ENCODE results near the gene EP300. TPM values are rescaled to one million over a fixed set of nuclear protein-coding genes. Genes with fewer than 3 reads are reported as not detected.

EP300 gene
- total and polyA plus RNA-seq, 4 donors, result 14.9 to 177 (median 44.4) TPM

DNA sequence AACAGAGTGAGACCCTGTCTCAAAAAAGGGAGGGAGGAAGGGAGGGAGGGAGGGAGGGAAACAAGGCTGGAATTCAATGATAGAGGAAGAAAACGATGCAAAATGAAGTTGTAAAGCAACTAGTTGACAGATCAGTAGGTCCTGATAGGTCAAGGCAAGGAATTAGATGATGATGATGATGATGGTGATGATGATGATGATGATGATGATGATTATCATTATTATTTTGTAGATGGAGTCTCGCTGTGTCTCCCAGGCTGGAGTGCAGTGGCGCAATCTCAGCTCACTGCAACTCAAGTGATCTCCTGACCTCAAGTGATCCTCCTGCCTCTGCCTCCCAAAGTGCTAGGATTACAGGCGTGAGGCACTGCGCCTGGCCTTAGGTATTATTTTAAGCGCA is 101.4 kb downstream of the EP300 start:
- Histone ChIP-seq H3K27me3 (ENCODE audit: control insufficient read depth in 3 of 3, insufficient read depth in 3 of 3, low read length in 2 of 3) (no peaks in the 10 kb centered on the region), H3K9ac (ENCODE audit: insufficient read depth in 1 of 2, low read length in 2 of 2) (no peak overlapping the region), H3K9me3 (ENCODE audit: control insufficient read depth in 4 of 4, insufficient read depth in 3 of 4, low read length in 3 of 4) (no peaks in the 10 kb centered on the region), H3K36me3 (ENCODE audit: control insufficient read depth in 4 of 4, insufficient read depth in 4 of 4, low read length in 4 of 4) (no peaks in the 10 kb centered on the region), H3K27ac (ENCODE audit: low read depth in 1 of 2, low read length in 1 of 2) (no peak overlapping the region), H3K4me3 (no peak overlapping the region), H3K4me1 (ENCODE audit: control insufficient read depth in 5 of 5, insufficient read depth in 5 of 5, low read length in 5 of 5) (peaks cover 0 to 3% (median 0%) of the 10 kb centered on the region in 5 donors)
- no peak for DNase-seq
- 74 to 89% methylated on average over 6 of the region's 6 CpGs for WGBS, 2 donors
- no peak for ATAC-seq (ENCODE audit: insufficient read depth, low FRiP score)
- TF ChIP-seq, protein P1, sequence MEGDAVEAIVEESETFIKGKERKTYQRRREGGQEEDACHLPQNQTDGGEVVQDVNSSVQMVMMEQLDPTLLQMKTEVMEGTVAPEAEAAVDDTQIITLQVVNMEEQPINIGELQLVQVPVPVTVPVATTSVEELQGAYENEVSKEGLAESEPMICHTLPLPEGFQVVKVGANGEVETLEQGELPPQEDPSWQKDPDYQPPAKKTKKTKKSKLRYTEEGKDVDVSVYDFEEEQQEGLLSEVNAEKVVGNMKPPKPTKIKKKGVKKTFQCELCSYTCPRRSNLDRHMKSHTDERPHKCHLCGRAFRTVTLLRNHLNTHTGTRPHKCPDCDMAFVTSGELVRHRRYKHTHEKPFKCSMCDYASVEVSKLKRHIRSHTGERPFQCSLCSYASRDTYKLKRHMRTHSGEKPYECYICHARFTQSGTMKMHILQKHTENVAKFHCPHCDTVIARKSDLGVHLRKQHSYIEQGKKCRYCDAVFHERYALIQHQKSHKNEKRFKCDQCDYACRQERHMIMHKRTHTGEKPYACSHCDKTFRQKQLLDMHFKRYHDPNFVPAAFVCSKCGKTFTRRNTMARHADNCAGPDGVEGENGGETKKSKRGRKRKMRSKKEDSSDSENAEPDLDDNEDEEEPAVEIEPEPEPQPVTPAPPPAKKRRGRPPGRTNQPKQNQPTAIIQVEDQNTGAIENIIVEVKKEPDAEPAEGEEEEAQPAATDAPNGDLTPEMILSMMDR (IDR thresholded peaks at IDR 0.05; ENCODE audit: control extremely low read depth, extremely low read depth), result no peak

DNA sequence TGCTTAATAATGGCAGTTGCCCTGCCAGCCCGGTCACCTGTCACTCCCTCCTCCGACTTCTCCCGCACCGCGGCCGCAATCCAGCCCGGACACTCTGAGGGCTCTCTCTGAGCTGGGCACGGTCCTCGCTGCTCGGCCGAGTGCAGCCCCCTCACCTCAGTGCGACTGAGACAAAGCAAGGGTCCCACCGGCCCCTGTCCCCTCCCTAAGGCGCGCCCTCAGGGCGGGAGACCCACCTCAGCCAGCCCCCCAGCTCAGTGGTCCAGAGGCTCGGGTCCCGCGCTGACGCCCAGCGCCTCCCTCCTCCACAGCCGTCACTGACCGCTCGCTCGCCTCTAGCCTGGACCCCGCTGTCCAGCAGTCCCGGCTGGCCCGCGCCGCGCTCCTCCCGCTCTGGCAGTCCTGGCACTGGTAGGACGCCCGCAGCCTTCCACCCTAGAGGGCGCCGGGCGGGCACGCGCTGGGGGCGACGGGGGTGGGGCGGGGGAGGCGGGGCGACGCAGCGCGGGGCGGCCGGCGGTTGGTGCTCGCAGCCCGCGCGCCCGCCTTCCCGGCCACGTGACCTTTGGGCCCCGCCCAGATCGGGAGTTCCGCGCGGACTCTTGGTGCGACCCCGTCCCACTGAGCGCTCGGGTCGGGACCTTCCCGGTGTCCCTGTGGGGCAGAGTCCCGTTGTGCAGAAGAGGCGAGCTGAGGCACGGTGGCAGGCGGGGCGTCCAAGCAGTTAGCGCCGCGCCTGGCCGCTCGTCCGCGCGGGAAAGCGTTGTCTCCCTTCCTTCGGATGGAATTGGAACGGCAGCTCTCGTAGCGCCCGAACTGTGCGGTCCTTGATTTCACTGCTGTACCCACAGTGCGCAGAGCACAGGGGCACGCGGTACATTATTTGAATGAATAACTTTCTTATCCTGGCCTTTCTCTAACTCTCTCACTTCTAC is 104.9 kb downstream of the EP300 start:
- H3K36me3 ChIP-seq (ENCODE audit: control insufficient read depth in 4 of 4, insufficient read depth in 4 of 4, low read length in 4 of 4), result no peaks in the 10 kb centered on the region
- H3K4me1 ChIP-seq (ENCODE audit: control insufficient read depth in 5 of 5, insufficient read depth in 5 of 5, low read length in 5 of 5), result peaks cover 0 to 3% (median 0%) of the 10 kb centered on the region in 5 donors
- H3K27me3 ChIP-seq (ENCODE audit: control insufficient read depth in 3 of 3, insufficient read depth in 3 of 3, low read length in 2 of 3), result no peaks in the 10 kb centered on the region
- ATAC-seq (ENCODE audit: insufficient read depth, low FRiP score) (peak; percentile 88), DNase-seq (peak; percentile 74 to 81 (median 80))
- TF ChIP-seq, protein P1 (IDR thresholded peaks at IDR 0.05; ENCODE audit: control extremely low read depth, extremely low read depth), result no peak
- peak overlapping the region; percentile 76 for H3K4me3 ChIP-seq
- WGBS, 2 donors, result 0% methylated on average over 68 to 91 of the region's 91 CpGs
- peak overlapping the region in 1 of 2 donors; percentile 49 for H3K9ac ChIP-seq (ENCODE audit: insufficient read depth in 1 of 2, low read length in 2 of 2)
- peak overlapping the region; percentile 60 to 65 for H3K27ac ChIP-seq (ENCODE audit: low read depth in 1 of 2, low read length in 1 of 2)
- no peaks in the 10 kb centered on the region for H3K9me3 ChIP-seq (ENCODE audit: control insufficient read depth in 4 of 4, insufficient read depth in 3 of 4, low read length in 3 of 4)

DNA sequence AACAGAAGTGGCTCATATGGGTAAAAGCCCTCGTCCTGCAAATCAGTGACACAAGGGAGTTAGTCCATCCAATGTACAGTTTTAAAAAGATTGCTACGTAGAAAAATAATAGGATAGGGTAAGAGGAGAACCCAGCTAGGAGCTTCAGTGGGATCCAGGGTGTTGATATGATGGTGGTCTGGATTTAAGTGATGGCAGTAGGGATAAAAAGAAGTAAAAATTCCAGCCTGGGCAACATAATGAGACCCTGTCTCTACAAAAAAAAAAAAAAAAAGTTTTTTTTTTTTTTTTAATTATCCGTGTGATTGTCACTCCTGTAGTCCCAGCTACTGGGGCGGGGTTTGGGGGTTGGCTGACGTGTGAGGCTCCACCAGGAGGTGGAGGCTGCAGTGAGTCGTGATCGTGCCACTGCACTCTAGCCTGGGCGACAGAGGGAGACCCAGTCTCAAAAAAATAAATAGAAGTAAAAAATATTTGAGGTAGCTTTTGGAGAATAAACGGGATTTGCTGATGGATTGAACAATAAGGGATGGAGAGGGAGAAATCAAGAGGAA is 105.7 kb downstream of the EP300 start:
- ATAC-seq (ENCODE audit: insufficient read depth, low FRiP score) (peak; percentile 7), DNase-seq (no peak)
- Histone ChIP-seq H3K4me3 (no peak overlapping the region), H3K27ac (ENCODE audit: low read depth in 1 of 2, low read length in 1 of 2) (peak overlapping the region; percentile 56 to 65), H3K9ac (ENCODE audit: insufficient read depth in 1 of 2, low read length in 2 of 2) (no peak overlapping the region), H3K9me3 (ENCODE audit: control insufficient read depth in 4 of 4, insufficient read depth in 3 of 4, low read length in 3 of 4) (no peaks in the 10 kb centered on the region), H3K27me3 (ENCODE audit: control insufficient read depth in 3 of 3, insufficient read depth in 3 of 3, low read length in 2 of 3) (no peaks in the 10 kb centered on the region), H3K36me3 (ENCODE audit: control insufficient read depth in 4 of 4, insufficient read depth in 4 of 4, low read length in 4 of 4) (no peaks in the 10 kb centered on the region), H3K4me1 (ENCODE audit: control insufficient read depth in 5 of 5, insufficient read depth in 5 of 5, low read length in 5 of 5) (peaks cover 0 to 3% (median 0%) of the 10 kb centered on the region in 5 donors)
- 2% methylated on average over 9 of the region's 9 CpGs for WGBS, 2 donors
- TF ChIP-seq, protein P1 (IDR thresholded peaks at IDR 0.05; ENCODE audit: control extremely low read depth, extremely low read depth), result no peak
